ENCODE data around the gene PHLDA2. TPM values are rescaled to one million over a fixed set of nuclear protein-coding genes. Genes with fewer than 3 reads are reported as not detected.

The PHLDA2 gene
- total and polyA plus RNA-seq, 8 donors = 3.1 to 34.2 (median 25.5) TPM; not detected in 3

DNA sequence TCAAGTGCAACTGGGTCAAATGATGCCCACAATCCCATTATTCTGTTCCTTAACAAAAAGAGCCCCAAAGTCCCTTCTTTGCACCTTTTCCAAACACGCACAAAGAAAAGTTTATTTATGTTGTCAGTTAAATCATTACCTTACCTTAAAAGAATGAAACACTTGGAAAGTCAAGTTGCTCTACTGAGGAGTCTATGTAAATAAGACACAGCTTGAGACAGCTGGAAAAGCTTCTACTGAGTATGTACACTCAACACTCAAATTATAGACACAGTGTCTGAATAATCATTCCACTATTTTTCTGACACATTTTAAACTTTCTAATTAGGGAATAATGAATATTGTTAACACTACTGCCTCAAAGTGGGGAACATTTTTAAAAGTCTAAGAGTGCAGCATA lies 21.6 kb upstream of the PHLDA2 start:
- 70 to 82% (median 77%) methylated on average over 1 of the region's 1 CpG for WGBS, 5 donors
- intact Hi-C loops (cut with DNase I; ENCODE audit: low total_unique reads) = no loop called here
- Histone ChIP-seq H3K36me3 (peaks cover 63 to 96% (median 94%) of the 10 kb centered on the region in 4 donors), H3K4me3 (no peak overlapping the region), H3K9me3 (no peaks in the 10 kb centered on the region), H3K27me3 (no peaks in the 10 kb centered on the region), H3K4me1 (peaks cover 3 to 18% (median 7%) of the 10 kb centered on the region in 4 donors), H3K27ac (no peak overlapping the region)
- DNase-seq = no peak
- TF ChIP-seq POLR2AphosphoS5 (IDR thresholded peaks at IDR 0.05) (no peak), EP300 (IDR thresholded peaks at IDR 0.05) (no peak), POLR2A (IDR thresholded peaks at IDR 0.05) (no peak)
- TF ChIP-seq, protein P1, sequence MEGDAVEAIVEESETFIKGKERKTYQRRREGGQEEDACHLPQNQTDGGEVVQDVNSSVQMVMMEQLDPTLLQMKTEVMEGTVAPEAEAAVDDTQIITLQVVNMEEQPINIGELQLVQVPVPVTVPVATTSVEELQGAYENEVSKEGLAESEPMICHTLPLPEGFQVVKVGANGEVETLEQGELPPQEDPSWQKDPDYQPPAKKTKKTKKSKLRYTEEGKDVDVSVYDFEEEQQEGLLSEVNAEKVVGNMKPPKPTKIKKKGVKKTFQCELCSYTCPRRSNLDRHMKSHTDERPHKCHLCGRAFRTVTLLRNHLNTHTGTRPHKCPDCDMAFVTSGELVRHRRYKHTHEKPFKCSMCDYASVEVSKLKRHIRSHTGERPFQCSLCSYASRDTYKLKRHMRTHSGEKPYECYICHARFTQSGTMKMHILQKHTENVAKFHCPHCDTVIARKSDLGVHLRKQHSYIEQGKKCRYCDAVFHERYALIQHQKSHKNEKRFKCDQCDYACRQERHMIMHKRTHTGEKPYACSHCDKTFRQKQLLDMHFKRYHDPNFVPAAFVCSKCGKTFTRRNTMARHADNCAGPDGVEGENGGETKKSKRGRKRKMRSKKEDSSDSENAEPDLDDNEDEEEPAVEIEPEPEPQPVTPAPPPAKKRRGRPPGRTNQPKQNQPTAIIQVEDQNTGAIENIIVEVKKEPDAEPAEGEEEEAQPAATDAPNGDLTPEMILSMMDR (IDR thresholded peaks at IDR 0.05) = no peak

DNA sequence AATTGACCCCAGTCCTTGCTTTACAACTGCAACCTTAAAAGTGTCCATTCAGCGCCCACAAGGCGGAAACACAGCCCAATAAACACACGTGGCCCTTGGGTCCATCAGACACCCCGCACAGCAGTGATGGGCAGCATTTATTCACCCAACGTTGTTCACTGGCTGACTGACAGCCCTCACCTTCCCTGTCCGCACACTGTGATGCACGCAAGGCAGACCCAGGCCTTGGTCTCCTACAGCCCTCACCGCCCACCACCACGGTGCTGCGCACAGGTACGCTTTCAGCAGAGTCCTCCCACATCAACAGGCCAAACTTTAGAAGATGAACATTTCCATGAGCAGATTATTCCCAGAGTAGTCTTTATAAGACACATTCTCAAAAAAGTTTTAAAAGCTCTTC lies 20.7 kb upstream of the PHLDA2 start:
- Histone ChIP-seq H3K36me3 (peaks cover 54 to 90% (median 88%) of the 10 kb centered on the region in 4 donors), H3K4me3 (no peak overlapping the region), H3K27me3 (no peaks in the 10 kb centered on the region), H3K4me1 (peaks cover 11 to 27% (median 15%) of the 10 kb centered on the region in 4 donors), H3K27ac (no peak overlapping the region), H3K9me3 (no peaks in the 10 kb centered on the region)
- intact Hi-C loops (cut with DNase I; ENCODE audit: low total_unique reads) = no loop called here
- WGBS, 5 donors = 89 to 94% (median 92%) methylated on average over 11 of the region's 11 CpGs
- TF ChIP-seq POLR2AphosphoS5 (IDR thresholded peaks at IDR 0.05) = no peak
- TF ChIP-seq, protein P1 (IDR thresholded peaks at IDR 0.05) = no peak
- TF ChIP-seq EP300 (IDR thresholded peaks at IDR 0.05) = no peak
- TF ChIP-seq POLR2A (IDR thresholded peaks at IDR 0.05) = no peak
- DNase-seq = no peak

DNA sequence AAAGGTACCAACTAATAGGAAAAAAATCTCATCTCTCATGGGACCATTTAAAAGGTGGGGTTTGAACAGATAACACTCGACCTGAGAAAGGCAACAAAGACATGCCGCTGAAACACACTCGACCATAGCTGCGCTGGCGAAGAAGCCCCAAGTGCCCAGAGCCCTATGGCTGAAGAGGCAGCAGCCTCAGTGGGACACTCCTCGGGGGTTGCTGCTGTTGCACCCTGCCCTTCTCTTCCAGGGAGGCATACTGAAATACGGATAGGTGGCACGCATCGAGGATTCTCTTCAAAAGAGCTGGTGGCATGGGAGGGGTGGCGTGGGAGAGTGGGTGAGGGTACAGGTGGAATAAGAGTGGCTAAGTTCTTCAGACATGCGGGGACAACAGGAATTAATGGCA lies 18.5 kb upstream of the PHLDA2 start:
- 82 to 87% (median 86%) methylated on average over 11 of the region's 11 CpGs for WGBS, 5 donors
- Histone ChIP-seq H3K27me3 (no peaks in the 10 kb centered on the region), H3K9me3 (no peaks in the 10 kb centered on the region), H3K4me1 (peaks cover 11 to 45% (median 29%) of the 10 kb centered on the region in 4 donors), H3K4me3 (no peak overlapping the region), H3K27ac (no peak overlapping the region), H3K36me3 (peaks cover 32 to 89% (median 83%) of the 10 kb centered on the region in 4 donors)
- intact Hi-C loops (cut with DNase I; ENCODE audit: low total_unique reads) = no loop called here
- DNase-seq = no peak
- no peak for TF ChIP-seq POLR2A (IDR thresholded peaks at IDR 0.05)
- no peak for TF ChIP-seq POLR2AphosphoS5 (IDR thresholded peaks at IDR 0.05)
- no peak for TF ChIP-seq EP300 (IDR thresholded peaks at IDR 0.05)
- TF ChIP-seq, protein P1 (IDR thresholded peaks at IDR 0.05) = no peak

DNA sequence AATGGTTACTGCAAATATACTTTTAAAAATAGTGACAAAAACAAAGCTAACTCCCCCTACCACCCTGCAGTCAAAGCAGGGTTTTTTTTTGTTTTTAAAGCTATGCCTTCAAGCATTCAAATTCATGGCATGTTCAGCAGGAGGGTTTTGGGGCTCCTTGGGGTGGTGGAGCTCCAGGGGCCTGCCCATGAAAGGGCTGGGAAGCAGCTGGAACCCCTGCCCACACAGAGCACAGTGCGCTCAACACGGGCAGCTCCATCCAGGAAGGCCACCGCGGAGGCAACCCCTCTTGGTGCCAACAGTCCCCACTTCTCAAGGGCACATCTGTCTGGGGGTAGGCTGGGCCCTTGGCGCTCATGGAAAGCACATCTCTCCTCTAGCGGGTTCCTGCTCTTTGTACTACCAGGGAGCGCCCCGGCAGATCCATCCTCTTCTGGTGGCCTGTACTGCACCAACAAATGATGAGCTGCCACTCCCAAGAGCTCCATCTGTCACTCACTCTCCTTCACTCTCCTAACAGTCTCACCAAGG lies 16.6 kb upstream of the PHLDA2 start:
- Histone ChIP-seq H3K27ac (peak overlapping the region in 3 of 5 donors; percentile 72 to 77 (median 74)), H3K9me3 (no peaks in the 10 kb centered on the region), H3K4me3 (peak overlapping the region in 1 of 4 donors; percentile 16), H3K36me3 (peaks cover 15 to 70% (median 64%) of the 10 kb centered on the region in 4 donors), H3K4me1 (peaks cover 19 to 53% (median 38%) of the 10 kb centered on the region in 4 donors), H3K27me3 (no peaks in the 10 kb centered on the region)
- no peak for TF ChIP-seq POLR2A (IDR thresholded peaks at IDR 0.05)
- TF ChIP-seq, protein P1 (IDR thresholded peaks at IDR 0.05) = no peak
- no peak for TF ChIP-seq POLR2AphosphoS5 (IDR thresholded peaks at IDR 0.05)
- TF ChIP-seq EP300 (IDR thresholded peaks at IDR 0.05) = no peak
- DNase-seq = no peak
- intact Hi-C loops (cut with DNase I; ENCODE audit: low total_unique reads) = no loop called here
- WGBS, 5 donors = 65 to 81% (median 72%) methylated on average over 8 of the region's 8 CpGs
